Trophoblast cell (in vitro differentiated cells and primary cell): ENCODE measurements around the gene PRKCB.

ENCODE experiments used
- DNase-seq, 2 donors: peaks; one replicate each; pipeline ENCODE4 v3.0.0-alpha.2; 2016
- H2AFZ ChIP-seq: 2 replicates; pipeline ENCODE4 v1.6.1; 2013; ENCODE audit warnings: low read length, moderate library complexity, mild to moderate bottlenecking; ENCODE audit not compliant: insufficient read depth, poor library complexity
- H2AK5ac ChIP-seq: 2 replicates; pipeline ENCODE4 v1.6.1; 2013; ENCODE audit warnings: mild to moderate bottlenecking, low read length
- H2BK120ac ChIP-seq: 2 replicates; pipeline ENCODE4 v1.6.1; 2013; ENCODE audit warnings: low read length, mild to moderate bottlenecking, moderate library complexity; ENCODE audit not compliant: insufficient read depth, poor library complexity
- H2BK12ac ChIP-seq: 2 replicates; pipeline ENCODE4 v1.6.1; 2013; ENCODE audit warnings: mild to moderate bottlenecking, low read length, moderate library complexity
- H2BK5ac ChIP-seq: 2 replicates; pipeline ENCODE4 v1.6.1; 2013; ENCODE audit warnings: low read length, low read depth, moderate library complexity, mild to moderate bottlenecking; ENCODE audit not compliant: poor library complexity
- H3K14ac ChIP-seq: 2 replicates; pipeline ENCODE4 v1.6.1; 2013; ENCODE audit warnings: mild to moderate bottlenecking, low read length
- H3K18ac ChIP-seq: 2 replicates; pipeline ENCODE4 v1.6.1; 2013; ENCODE audit warnings: mild to moderate bottlenecking, low read length
- H3K23ac ChIP-seq: 2 replicates; pipeline ENCODE4 v1.6.1; 2013; ENCODE audit warnings: low read length
- H3K27ac ChIP-seq: 2 replicates; pipeline ENCODE4 v1.5.1; 2013; ENCODE audit warnings: low read depth, mild to moderate bottlenecking, inconsistent platforms, low read length, moderate library complexity
- H3K27me3 ChIP-seq: 2 replicates; pipeline ENCODE4 v1.6.1; 2013; ENCODE audit warnings: inconsistent platforms, mild to moderate bottlenecking, low read length, moderate library complexity; ENCODE audit not compliant: insufficient read depth
- H3K36me3 ChIP-seq, 2 experiments: 1 replicate in 1 of 2; 2 replicates in 1 of 2; pipeline ENCODE4 v1.6.1; 2013; ENCODE audit warnings: low read length in 2 of 2, mild to moderate bottlenecking in 2 of 2, moderate library complexity in 1 of 2; ENCODE audit not compliant: insufficient read depth in 2 of 2, control insufficient read depth in 1 of 2
- H3K4ac ChIP-seq: 2 replicates; pipeline ENCODE4 v1.6.1; 2013; ENCODE audit warnings: low read depth, mild to moderate bottlenecking, low read length, moderate library complexity
- H3K4me1 ChIP-seq, 2 experiments: 1 replicate in 1 of 2; 2 replicates in 1 of 2; pipeline ENCODE4 v1.6.1; 2013; ENCODE audit warnings: low read length in 2 of 2, mild to moderate bottlenecking in 2 of 2, moderate library complexity in 1 of 2; ENCODE audit not compliant: insufficient read depth in 2 of 2, control insufficient read depth in 1 of 2
- H3K4me2 ChIP-seq: 2 replicates; pipeline ENCODE4 v1.6.1; 2013; ENCODE audit warnings: inconsistent platforms, mild to moderate bottlenecking, low read length, moderate library complexity
- H3K4me3 ChIP-seq: 2 replicates; pipeline ENCODE4 v1.5.1; 2013; ENCODE audit warnings: mild to moderate bottlenecking, low read depth, low read length, inconsistent platforms
- H3K79me1 ChIP-seq: one replicate; pipeline ENCODE4 v1.6.1; 2013; ENCODE audit warnings: low read length
- H3K79me2 ChIP-seq: 2 replicates; pipeline ENCODE4 v1.6.1; 2013; ENCODE audit warnings: low read length, mild to moderate bottlenecking; ENCODE audit not compliant: control insufficient read depth, insufficient read depth, poor library complexity
- H3K9ac ChIP-seq: 2 replicates; pipeline ENCODE4 v1.6.1; 2013; ENCODE audit warnings: mild to moderate bottlenecking, low read length
- H3K9me3 ChIP-seq: 2 replicates; pipeline ENCODE4 v1.6.1; 2013; ENCODE audit warnings: low read depth, mild to moderate bottlenecking, control low read depth, inconsistent platforms, low read length; ENCODE audit not compliant: insufficient read depth
- H4K12ac ChIP-seq: 2 replicates; pipeline ENCODE4 v1.6.1; 2013; ENCODE audit warnings: low read depth, mild to moderate bottlenecking, low read length, moderate library complexity
- H4K8ac ChIP-seq: 2 replicates; pipeline ENCODE4 v1.6.1; 2013; ENCODE audit warnings: low read depth, mild to moderate bottlenecking, low read length, moderate library complexity
- H4K91ac ChIP-seq: one replicate; pipeline ENCODE4 v1.6.1; 2013; ENCODE audit warnings: low read depth, mild to moderate bottlenecking, low read length, moderate library complexity
- WGBS: extraction: QIAGEN DNeasy Blood & Tissue Kit; methylation state at CpG from one replicate; pipeline ENCODE4 v1.1.7; 2013; ENCODE audit warnings: missing lambda C conversion rate; ENCODE audit not compliant: insufficient read length, insufficient coverage; ENCODE audit errors: extremely low coverage; 5-methylcytosine and 5-hydroxymethylcytosine counted together

PRKCB gene

DNA sequence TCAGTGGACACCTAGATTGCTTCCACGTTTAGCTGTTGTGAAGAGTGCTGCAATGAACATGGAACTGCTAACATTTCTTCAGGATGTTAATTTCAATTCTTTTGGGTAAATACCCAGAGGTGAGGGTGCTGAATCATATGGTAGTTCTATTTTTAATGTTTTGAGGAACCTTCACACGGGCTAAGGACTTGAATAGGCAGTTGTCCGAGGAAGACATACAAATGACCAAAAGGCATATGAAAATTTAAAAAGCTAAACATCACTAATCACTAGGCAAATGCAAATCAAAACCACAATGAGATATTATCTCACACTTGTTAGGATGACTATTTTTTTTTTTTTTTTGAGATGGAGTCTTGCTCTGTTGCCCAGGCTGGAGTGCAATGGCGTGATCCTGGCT lies 173.3 kb downstream of the PRKCB start:
- no peak overlapping the region for H4K12ac ChIP-seq
- no peak overlapping the region for H4K8ac ChIP-seq
- H3K18ac ChIP-seq, result no peak overlapping the region
- no peak overlapping the region for H2BK120ac ChIP-seq
- no peak overlapping the region for H3K4me3 ChIP-seq
- no peak overlapping the region for H4K91ac ChIP-seq
- no peak overlapping the region for H3K27ac ChIP-seq
- H3K36me3 ChIP-seq, result no peaks in the 10 kb centered on the region
- H3K9me3 ChIP-seq, result no peaks in the 10 kb centered on the region
- H3K4me2 ChIP-seq, result no peak overlapping the region
- no peak for DNase-seq
- H3K27me3 ChIP-seq, result no peaks in the 10 kb centered on the region
- H2BK12ac ChIP-seq, result no peak overlapping the region
- H3K9ac ChIP-seq, result no peak overlapping the region
- no peaks in the 10 kb centered on the region for H3K4me1 ChIP-seq
- no peak overlapping the region for H3K4ac ChIP-seq
- no peak overlapping the region for H2AK5ac ChIP-seq
- no CpG with 5 or more reads among the region's 4 CpGs for WGBS
- H3K14ac ChIP-seq, result no peak overlapping the region
- no peak overlapping the region for H2BK5ac ChIP-seq
- H3K23ac ChIP-seq, result no peak overlapping the region
- H3K79me1 ChIP-seq, result no peaks in the 10 kb centered on the region
- no peak overlapping the region for H2AFZ ChIP-seq
- H3K79me2 ChIP-seq, result no peaks in the 10 kb centered on the region

DNA sequence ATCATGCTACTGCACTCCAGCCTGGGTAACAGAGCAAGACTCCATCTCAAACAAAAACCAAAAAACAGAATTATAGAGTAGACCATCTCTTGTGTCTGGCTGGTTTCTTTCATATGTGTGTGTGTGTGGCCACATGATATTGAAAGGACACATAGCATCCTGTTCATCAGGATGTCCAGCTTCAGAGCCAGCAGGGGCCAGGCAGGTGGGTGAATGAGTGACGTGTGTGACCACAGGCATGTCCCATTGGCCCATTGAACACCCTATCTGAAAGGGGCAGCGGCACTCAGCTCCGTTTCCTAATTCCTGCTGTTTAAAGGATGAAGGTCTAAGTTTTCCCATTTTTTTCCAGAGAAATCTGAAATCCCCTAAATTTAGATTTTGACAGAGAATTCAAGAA lies 174.2 kb downstream of the PRKCB start:
- WGBS, result no CpG with 5 or more reads among the region's 3 CpGs
- H2BK5ac ChIP-seq, result no peak overlapping the region
- DNase-seq, result no peak

GRCh38 chr16:24010440-24011089 lies 174.8 kb downstream of the PRKCB start:
- H3K18ac ChIP-seq, result no peak overlapping the region
- H3K9ac ChIP-seq, result no peak overlapping the region
- H2BK5ac ChIP-seq, result no peak overlapping the region
- no peak overlapping the region for H2BK120ac ChIP-seq
- no peaks in the 10 kb centered on the region for H3K36me3 ChIP-seq
- no peak overlapping the region for H2AFZ ChIP-seq
- H3K23ac ChIP-seq, result no peak overlapping the region
- H3K14ac ChIP-seq, result no peak overlapping the region
- H3K4ac ChIP-seq, result no peak overlapping the region
- no peaks in the 10 kb centered on the region for H3K79me2 ChIP-seq
- WGBS, result no CpG with 5 or more reads among the region's 8 CpGs
- H3K27ac ChIP-seq, result no peak overlapping the region
- H3K9me3 ChIP-seq, result no peaks in the 10 kb centered on the region
- H3K4me3 ChIP-seq, result no peak overlapping the region
- H2BK12ac ChIP-seq, result no peak overlapping the region
- DNase-seq, result peak; percentile 61 to 84
- no peaks in the 10 kb centered on the region for H3K4me1 ChIP-seq
- no peak overlapping the region for H4K91ac ChIP-seq
- no peaks in the 10 kb centered on the region for H3K79me1 ChIP-seq
- H4K12ac ChIP-seq, result no peak overlapping the region
- H4K8ac ChIP-seq, result no peak overlapping the region
- no peaks in the 10 kb centered on the region for H3K27me3 ChIP-seq
- H2AK5ac ChIP-seq, result no peak overlapping the region
- no peak overlapping the region for H3K4me2 ChIP-seq

More for the DNA sequence above, 174.2 kb downstream of the PRKCB start:
- Histone ChIP-seq H3K18ac (no peak overlapping the region), H3K27me3 (no peaks in the 10 kb centered on the region), H3K9ac (no peak overlapping the region), H4K91ac (no peak overlapping the region), H3K79me2 (no peaks in the 10 kb centered on the region), H3K4me3 (no peak overlapping the region), H2AK5ac (no peak overlapping the region), H3K9me3 (no peaks in the 10 kb centered on the region), H3K36me3 (no peaks in the 10 kb centered on the region), H2BK120ac (no peak overlapping the region), H3K4ac (no peak overlapping the region), H4K8ac (no peak overlapping the region), H2AFZ (no peak overlapping the region), H3K14ac (no peak overlapping the region), H3K4me1 (no peaks in the 10 kb centered on the region), H4K12ac (no peak overlapping the region), H3K79me1 (no peaks in the 10 kb centered on the region), H2BK12ac (no peak overlapping the region), H3K27ac (no peak overlapping the region), H3K23ac (no peak overlapping the region), H3K4me2 (no peak overlapping the region)

DNA sequence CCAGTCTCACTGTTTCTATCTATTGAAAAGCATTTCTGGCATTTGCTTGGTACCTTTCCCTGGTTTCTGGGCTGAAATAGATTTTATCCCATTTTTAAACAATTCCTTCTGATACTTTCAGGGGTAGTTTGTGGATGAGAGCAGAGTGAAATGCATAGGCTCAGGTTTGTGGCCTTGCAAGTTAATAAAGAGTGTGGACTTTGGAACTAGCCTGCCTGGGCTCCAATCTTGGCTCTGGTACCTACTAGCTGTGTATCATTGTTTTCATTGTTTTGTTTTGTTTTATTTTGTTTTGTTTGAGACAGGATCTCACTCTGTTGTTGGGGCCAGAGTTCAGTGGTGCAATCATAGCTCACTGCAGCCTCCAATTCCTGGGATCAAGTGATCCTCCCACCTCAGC lies 175.5 kb downstream of the PRKCB start:
- no peaks in the 10 kb centered on the region for H3K4me1 ChIP-seq
- no peak overlapping the region for H4K8ac ChIP-seq

More for the DNA sequence above, 175.5 kb downstream of the PRKCB start:
- Histone ChIP-seq H3K23ac (no peak overlapping the region), H3K79me1 (no peaks in the 10 kb centered on the region), H3K4me2 (no peak overlapping the region), H3K36me3 (no peaks in the 10 kb centered on the region), H3K4me3 (no peak overlapping the region), H2BK5ac (no peak overlapping the region), H2AFZ (no peak overlapping the region), H3K4ac (no peak overlapping the region), H2BK120ac (no peak overlapping the region), H3K79me2 (no peaks in the 10 kb centered on the region), H2BK12ac (no peak overlapping the region), H4K12ac (no peak overlapping the region), H3K27ac (no peak overlapping the region), H4K91ac (no peak overlapping the region), H3K14ac (no peak overlapping the region), H3K27me3 (no peaks in the 10 kb centered on the region), H3K18ac (no peak overlapping the region), H3K9me3 (no peaks in the 10 kb centered on the region), H2AK5ac (no peak overlapping the region), H3K9ac (no peak overlapping the region)
- no peak for DNase-seq
